ENCODE measurements around the gene NUP93.
"Not testable (repeated sequence)": the region's sequence is repeated elsewhere in the genome, so short reads cannot be mapped to it uniquely, and the experiment has no call there.

The NUP93 gene

DNA sequence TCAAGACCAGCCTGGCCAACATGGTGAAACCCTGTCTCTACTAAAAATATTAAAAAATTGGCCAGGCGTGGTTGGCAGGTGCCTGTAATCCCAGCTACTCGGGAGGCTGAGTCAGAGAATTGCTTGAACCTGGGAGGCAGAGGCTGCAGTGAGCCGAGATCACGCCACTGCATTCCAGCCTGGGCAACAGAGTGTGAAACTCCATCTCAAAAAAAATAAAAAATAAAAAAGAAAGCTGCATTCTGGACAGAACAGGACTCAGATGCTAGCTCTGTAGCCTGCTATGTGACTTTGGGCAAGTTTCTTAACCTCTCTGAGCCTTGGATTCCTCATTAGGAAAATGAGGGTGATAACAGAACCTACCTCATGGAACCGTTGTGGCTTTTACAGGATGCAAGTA, 138.8 kb downstream of the NUP93 start:
- H3K27ac ChIP-seq (ENCODE audit: low read depth, low read length, severe bottlenecking); H3K9me3 ChIP-seq (ENCODE audit: control insufficient read depth, low read length); H3K4me1 ChIP-seq (ENCODE audit: control insufficient read depth, insufficient read depth, low read length, poor library complexity, severe bottlenecking); H3K36me3 ChIP-seq (ENCODE audit: control insufficient read depth, insufficient read depth, low read length); H3K4me3 ChIP-seq (ENCODE audit: extremely low read depth, insufficient read depth, low read length, poor library complexity, severe bottlenecking): not testable (repeated sequence)
- whole genome bisulfite sequencing, 2 experiments (ENCODE audit: insufficient coverage in 2 of 2): 92 to 93% methylated on average over 3 to 5 of the region's 5 CpGs

DNA sequence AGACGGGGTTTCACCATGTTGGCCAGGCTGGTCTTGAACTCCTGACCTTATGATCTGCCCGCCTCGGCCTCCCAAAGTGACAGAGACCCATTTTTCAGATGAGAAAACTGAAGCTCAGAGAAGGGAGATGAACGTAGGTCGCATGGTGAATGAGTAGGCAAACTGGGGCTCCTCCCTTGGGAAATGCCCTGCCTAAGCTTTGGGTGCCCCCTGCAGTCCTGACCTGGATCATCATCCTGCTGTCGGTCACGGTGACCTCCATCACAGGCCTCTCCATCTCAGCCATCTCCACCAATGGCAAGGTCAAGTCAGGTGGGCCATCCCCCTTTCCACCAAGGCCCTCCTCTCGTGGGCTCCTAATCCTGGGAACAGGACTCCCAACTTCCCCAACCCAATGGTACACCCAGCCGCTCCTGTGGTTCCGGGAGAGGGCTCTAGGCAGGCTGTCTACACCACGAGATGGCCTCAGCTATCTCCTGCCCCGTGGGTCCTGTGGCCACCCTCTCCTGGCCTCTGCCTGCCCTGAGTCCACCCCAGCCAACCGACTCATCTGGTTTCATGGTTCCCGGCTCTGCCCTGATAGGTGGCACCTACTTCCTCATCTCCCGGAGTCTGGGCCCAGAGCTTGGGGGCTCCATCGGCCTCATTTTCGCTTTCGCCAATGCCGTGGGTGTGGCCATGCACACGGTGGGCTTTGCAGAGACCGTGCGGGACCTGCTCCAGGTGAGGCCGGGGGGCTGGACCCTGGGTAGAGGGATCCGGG, 139.8 kb downstream of the NUP93 start:
- H3K9me3 ChIP-seq (ENCODE audit: control insufficient read depth, low read length): no peaks in the 10 kb centered on the region
- no peak overlapping the region for H3K4me3 ChIP-seq (ENCODE audit: extremely low read depth, insufficient read depth, low read length, poor library complexity, severe bottlenecking)
- H3K4me1 ChIP-seq (ENCODE audit: control insufficient read depth, insufficient read depth, low read length, poor library complexity, severe bottlenecking): no peaks in the 10 kb centered on the region
- 92 to 93% methylated on average over 21 to 23 of the region's 24 CpGs for WGBS, 2 experiments (ENCODE audit: insufficient coverage in 2 of 2)
- H3K27ac ChIP-seq (ENCODE audit: low read depth, low read length, severe bottlenecking): no peak overlapping the region
- no peaks in the 10 kb centered on the region for H3K36me3 ChIP-seq (ENCODE audit: control insufficient read depth, insufficient read depth, low read length)

DNA sequence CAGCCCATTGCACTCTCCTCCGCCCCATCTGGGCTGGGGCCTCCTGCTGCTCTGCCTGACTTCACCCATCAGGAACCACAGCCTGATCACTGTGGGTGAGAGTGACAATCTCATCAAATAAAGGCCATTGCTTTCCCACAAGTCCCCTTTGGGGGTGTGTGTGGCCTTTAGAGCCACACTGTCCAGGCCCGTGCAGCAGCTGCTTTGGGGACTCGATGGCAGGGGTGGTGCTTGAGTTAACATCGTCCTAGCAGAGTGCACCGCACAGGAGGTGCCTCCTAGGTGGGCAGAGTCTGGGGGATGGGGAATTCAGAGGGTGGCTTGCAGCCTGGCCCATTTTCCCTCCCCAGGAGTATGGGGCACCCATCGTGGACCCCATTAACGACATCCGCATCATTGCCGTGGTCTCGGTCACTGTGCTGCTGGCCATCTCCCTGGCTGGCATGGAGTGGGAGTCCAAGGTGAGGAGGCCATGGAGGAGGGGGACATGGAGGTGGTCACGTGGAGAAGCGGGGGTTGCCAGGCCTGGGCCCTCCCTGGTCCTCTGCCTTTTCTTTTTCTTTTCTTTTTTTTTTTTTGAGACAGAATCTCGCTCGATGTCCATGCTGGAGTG, 140.5 kb downstream of the NUP93 start:
- WGBS, 2 experiments (ENCODE audit: insufficient coverage in 2 of 2): 93 to 97% methylated on average over 8 to 13 of the region's 14 CpGs
- H3K4me3 ChIP-seq (ENCODE audit: extremely low read depth, insufficient read depth, low read length, poor library complexity, severe bottlenecking): no peak overlapping the region
- no peaks in the 10 kb centered on the region for H3K36me3 ChIP-seq (ENCODE audit: control insufficient read depth, insufficient read depth, low read length)
- no peaks in the 10 kb centered on the region for H3K9me3 ChIP-seq (ENCODE audit: control insufficient read depth, low read length)
- peaks cover 4% of the 10 kb centered on the region for H3K4me1 ChIP-seq (ENCODE audit: control insufficient read depth, insufficient read depth, low read length, poor library complexity, severe bottlenecking)
- H3K27ac ChIP-seq (ENCODE audit: low read depth, low read length, severe bottlenecking): no peak overlapping the region

DNA sequence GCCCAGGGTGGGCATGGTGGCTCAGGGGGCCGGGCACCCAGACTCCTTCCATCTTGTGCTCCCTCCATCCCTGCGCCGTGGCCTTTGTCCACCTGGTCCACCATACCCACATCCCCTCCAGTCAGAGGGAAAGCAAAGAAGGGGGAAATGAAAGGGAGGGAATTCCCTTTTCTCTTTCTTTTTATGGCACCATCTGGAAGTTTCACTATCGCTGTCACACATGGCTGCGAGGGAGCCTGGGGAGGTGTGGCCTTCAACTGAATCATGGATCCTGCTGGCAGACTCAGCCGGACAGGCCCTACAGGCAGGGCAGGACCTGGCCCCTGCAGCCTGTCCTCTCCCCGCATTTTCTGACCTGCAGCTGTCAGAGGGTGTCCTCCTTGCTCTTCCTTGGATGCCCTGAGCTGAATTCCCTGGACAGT, 141.3 kb downstream of the NUP93 start:
- no peak overlapping the region for H3K27ac ChIP-seq (ENCODE audit: low read depth, low read length, severe bottlenecking)
- H3K4me3 ChIP-seq (ENCODE audit: extremely low read depth, insufficient read depth, low read length, poor library complexity, severe bottlenecking): no peak overlapping the region
- no peaks in the 10 kb centered on the region for H3K36me3 ChIP-seq (ENCODE audit: control insufficient read depth, insufficient read depth, low read length)
- 74 to 87% methylated on average over 4 of the region's 7 CpGs for WGBS, 2 experiments (ENCODE audit: insufficient coverage in 2 of 2)
- H3K9me3 ChIP-seq (ENCODE audit: control insufficient read depth, low read length): no peaks in the 10 kb centered on the region
- H3K4me1 ChIP-seq (ENCODE audit: control insufficient read depth, insufficient read depth, low read length, poor library complexity, severe bottlenecking): peaks cover 4% of the 10 kb centered on the region

DNA sequence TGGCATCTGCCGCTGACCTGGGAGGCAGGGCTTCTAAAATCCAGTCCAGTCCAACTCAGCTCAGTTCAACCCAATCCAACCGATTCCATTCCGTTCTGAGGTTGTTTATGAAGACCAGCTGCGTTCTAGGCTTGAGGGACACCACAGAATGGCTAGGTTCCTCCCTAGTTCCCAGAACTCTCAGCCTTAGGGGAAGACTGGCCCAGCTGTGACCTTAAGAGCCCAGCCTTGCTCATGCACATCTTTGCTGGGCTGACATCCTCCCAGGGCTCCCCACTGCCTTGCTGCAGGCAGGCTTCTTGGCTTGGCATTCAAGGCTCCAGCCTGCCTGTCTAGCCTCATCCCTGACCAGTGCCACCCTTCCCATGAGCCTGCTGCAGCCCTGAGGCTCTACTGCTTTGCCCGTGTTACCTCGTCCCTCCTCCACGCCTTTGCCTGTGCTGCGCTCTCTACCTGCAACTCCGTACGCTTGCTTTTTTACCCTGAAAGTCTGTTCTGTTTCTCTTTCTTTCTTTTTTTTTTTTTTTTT, 143.0 kb downstream of the NUP93 start:
- H3K4me1 ChIP-seq (ENCODE audit: control insufficient read depth, insufficient read depth, low read length, poor library complexity, severe bottlenecking): peaks cover 4% of the 10 kb centered on the region
- WGBS, 2 experiments (ENCODE audit: insufficient coverage in 2 of 2): 93 to 98% methylated on average over 5 to 7 of the region's 10 CpGs
- no peaks in the 10 kb centered on the region for H3K9me3 ChIP-seq (ENCODE audit: control insufficient read depth, low read length)
- H3K4me3 ChIP-seq (ENCODE audit: extremely low read depth, insufficient read depth, low read length, poor library complexity, severe bottlenecking): no peak overlapping the region
- no peaks in the 10 kb centered on the region for H3K36me3 ChIP-seq (ENCODE audit: control insufficient read depth, insufficient read depth, low read length)
- H3K27ac ChIP-seq (ENCODE audit: low read depth, low read length, severe bottlenecking): no peak overlapping the region

DNA sequence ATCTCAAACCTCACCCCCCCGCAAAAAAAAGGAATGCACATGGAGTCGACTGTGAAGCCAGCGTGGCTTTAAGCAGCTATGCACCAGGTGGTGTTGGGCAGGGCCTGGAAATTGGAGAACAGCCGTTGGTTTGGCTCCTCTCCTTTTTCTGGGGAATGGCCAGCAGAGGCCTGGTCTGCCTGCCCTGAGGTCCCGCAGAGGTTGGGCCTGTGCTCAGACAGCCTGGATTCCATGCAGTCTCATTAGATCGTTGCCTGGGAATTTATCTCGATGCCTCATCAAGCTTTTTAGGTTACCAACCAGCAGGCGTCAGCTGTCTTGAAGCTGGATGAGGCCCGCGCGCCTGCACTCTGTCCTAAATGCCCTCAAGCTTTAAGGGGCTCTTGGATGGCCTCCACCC, 144.9 kb downstream of the NUP93 start:
- Histone ChIP-seq H3K36me3 (ENCODE audit: control insufficient read depth, insufficient read depth, low read length) (no peaks in the 10 kb centered on the region), H3K9me3 (ENCODE audit: control insufficient read depth, low read length) (no peaks in the 10 kb centered on the region), H3K27ac (ENCODE audit: low read depth, low read length, severe bottlenecking) (no peak overlapping the region), H3K4me1 (ENCODE audit: control insufficient read depth, insufficient read depth, low read length, poor library complexity, severe bottlenecking) (peaks cover 4% of the 10 kb centered on the region), H3K4me3 (ENCODE audit: extremely low read depth, insufficient read depth, low read length, poor library complexity, severe bottlenecking) (no peak overlapping the region)
- 86% methylated on average over 9 to 11 of the region's 11 CpGs for WGBS, 2 experiments (ENCODE audit: insufficient coverage in 2 of 2)

DNA sequence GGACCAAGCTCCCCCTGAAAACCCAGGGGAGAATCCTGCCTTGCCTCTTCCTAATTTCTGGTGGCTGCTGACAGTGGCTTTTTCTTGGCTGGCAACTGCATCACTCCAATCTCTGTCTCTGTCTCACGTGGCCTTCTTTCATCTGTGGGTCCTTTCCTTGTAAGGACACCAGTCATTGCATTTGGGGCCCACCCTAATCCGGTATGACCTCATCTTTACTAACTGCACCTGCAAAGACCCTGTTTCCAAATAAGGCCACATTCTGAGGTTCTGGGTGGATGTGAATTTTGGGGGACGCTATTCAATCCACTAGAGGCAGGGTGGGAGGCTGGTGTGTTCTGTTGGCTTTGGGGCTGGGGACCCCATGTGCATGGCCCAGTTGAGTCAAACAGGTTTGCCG, 146.1 kb downstream of the NUP93 start:
- Histone ChIP-seq H3K4me3 (ENCODE audit: extremely low read depth, insufficient read depth, low read length, poor library complexity, severe bottlenecking) (no peak overlapping the region), H3K27ac (ENCODE audit: low read depth, low read length, severe bottlenecking) (no peak overlapping the region), H3K4me1 (ENCODE audit: control insufficient read depth, insufficient read depth, low read length, poor library complexity, severe bottlenecking) (peaks cover 4% of the 10 kb centered on the region), H3K36me3 (ENCODE audit: control insufficient read depth, insufficient read depth, low read length) (no peaks in the 10 kb centered on the region), H3K9me3 (ENCODE audit: control insufficient read depth, low read length) (no peaks in the 10 kb centered on the region)
- WGBS, 2 experiments (ENCODE audit: insufficient coverage in 2 of 2): 89 to 92% methylated on average over 1 to 2 of the region's 4 CpGs

DNA sequence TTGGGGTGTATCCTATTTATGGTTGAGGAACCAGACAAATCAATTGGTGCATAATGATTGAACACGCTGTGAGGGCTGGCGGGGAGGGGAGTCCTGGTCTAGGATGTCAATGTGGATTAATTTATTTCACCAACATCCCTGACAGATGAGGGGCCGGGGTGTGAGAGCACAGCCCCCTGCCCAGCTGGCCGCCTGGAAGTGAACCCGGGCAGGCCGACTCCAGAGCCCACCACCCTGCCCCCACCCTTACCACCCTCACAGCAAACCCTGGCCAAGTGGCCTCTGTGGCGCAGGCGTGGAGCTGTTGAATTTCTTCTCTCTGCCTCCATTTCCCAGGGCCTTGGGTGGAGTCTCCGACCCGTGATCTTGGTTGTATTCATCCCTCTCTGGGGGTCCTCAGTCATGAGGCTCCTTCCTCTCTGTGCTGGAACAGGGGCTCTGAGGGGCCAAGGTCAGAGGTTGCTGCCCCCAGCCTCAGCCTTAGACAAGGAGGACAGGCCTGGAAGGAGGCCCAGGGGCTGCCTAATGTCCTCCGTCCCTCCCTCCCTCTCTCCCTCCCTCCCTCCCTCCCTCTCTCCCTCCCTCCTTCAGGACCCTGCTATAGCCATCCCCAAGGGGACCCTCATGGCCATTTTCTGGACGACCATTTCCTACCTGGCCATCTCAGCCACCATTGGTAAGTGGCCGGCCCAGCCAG, 147.7 kb downstream of the NUP93 start:
- H3K36me3 ChIP-seq (ENCODE audit: control insufficient read depth, insufficient read depth, low read length): no peaks in the 10 kb centered on the region
- no peak overlapping the region for H3K27ac ChIP-seq (ENCODE audit: low read depth, low read length, severe bottlenecking)
- H3K4me3 ChIP-seq (ENCODE audit: extremely low read depth, insufficient read depth, low read length, poor library complexity, severe bottlenecking): no peak overlapping the region
- no peaks in the 10 kb centered on the region for H3K9me3 ChIP-seq (ENCODE audit: control insufficient read depth, low read length)
- 91 to 98% methylated on average over 6 to 8 of the region's 13 CpGs for WGBS, 2 experiments (ENCODE audit: insufficient coverage in 2 of 2)
- H3K4me1 ChIP-seq (ENCODE audit: control insufficient read depth, insufficient read depth, low read length, poor library complexity, severe bottlenecking): peaks cover 4% of the 10 kb centered on the region

DNA sequence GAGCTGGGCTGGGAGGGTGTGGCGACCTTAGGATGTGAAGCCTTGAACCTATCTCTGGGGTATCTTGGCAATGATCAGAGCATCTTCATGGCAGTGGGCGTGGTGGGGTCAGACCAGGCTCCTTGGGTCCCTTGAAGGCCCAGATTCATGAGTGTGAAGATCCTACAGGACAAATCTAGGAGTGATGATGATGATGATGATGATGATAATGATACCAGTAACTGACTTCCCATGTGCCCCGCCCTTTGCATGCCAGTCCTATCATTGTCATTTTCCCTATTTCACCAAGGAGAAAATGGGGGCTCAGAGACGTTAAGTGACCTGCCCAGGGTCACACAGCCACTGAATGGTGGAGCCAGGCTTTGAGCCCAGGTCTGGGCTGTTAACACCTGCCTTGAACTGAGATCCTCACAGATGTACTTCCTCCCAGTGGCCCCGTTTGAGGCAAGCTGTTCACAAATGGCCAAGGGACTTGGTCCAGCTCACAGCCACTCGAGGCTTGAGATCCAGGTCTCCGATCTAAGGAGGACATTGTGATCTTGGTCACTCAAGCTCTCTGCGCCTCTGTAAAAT, 148.4 kb downstream of the NUP93 start:
- Histone ChIP-seq H3K36me3 (ENCODE audit: control insufficient read depth, insufficient read depth, low read length) (no peaks in the 10 kb centered on the region), H3K4me3 (ENCODE audit: extremely low read depth, insufficient read depth, low read length, poor library complexity, severe bottlenecking) (no peak overlapping the region), H3K9me3 (ENCODE audit: control insufficient read depth, low read length) (no peaks in the 10 kb centered on the region), H3K4me1 (ENCODE audit: control insufficient read depth, insufficient read depth, low read length, poor library complexity, severe bottlenecking) (peaks cover 4% of the 10 kb centered on the region), H3K27ac (ENCODE audit: low read depth, low read length, severe bottlenecking) (no peak overlapping the region)
- WGBS, 2 experiments (ENCODE audit: insufficient coverage in 2 of 2): 92% methylated on average over 7 of the region's 8 CpGs

DNA sequence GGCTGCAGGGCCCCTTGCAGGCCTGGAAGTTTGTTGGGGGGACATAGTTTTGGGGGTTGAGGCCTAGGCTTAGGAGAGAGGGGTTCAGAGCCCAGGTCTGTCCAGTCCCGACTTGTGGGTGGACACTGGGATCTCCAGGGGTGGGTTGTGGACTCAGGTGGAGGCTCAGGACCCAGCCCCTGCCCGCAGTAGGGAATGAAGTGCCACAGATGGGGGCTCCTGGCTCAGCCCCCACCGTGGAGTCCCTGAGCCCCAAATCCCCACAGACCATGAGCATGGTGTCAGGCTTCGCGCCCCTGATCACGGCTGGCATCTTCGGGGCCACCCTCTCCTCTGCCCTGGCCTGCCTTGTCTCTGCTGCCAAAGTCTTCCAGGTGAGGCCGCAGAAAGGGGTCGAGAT, 149.3 kb downstream of the NUP93 start:
- Histone ChIP-seq H3K36me3 (ENCODE audit: control insufficient read depth, insufficient read depth, low read length) (no peaks in the 10 kb centered on the region), H3K4me1 (ENCODE audit: control insufficient read depth, insufficient read depth, low read length, poor library complexity, severe bottlenecking) (peaks cover 4% of the 10 kb centered on the region), H3K27ac (ENCODE audit: low read depth, low read length, severe bottlenecking) (no peak overlapping the region), H3K9me3 (ENCODE audit: control insufficient read depth, low read length) (no peaks in the 10 kb centered on the region), H3K4me3 (ENCODE audit: extremely low read depth, insufficient read depth, low read length, poor library complexity, severe bottlenecking) (no peak overlapping the region)
- 86 to 89% methylated on average over 9 of the region's 9 CpGs for WGBS, 2 experiments (ENCODE audit: insufficient coverage in 2 of 2)

All from mesodermal cell (in vitro differentiated cells).